Measurements from ENCODE around the gene TRAF4.

- TF ChIP-seq CTCF (IDR thresholded peaks at IDR 0.05; ENCODE audit: insufficient read depth, low read depth, low read length): no peak
- TF ChIP-seq EZH2 (IDR thresholded peaks at IDR 0.05; ENCODE audit: insufficient read depth, low read length): no peak
Measured at GRCh38 chr17:28747051-28747691, 3.4 kb downstream of the TRAF4 start.
